A549 (cell line): ENCODE results near the gene DDI1. TPM values are rescaled to one million over a fixed set of nuclear protein-coding genes. Genes with fewer than 3 reads are reported as not detected.

ENCODE experiments used
- ATAC-seq, 2 experiments: fragments of 200-7000 bp in 1 of 2; fragments of >200 bp in 1 of 2; cut with Nextera tagmentation in 1 of 2; cut with Tn5 transposase in 1 of 2; 3 replicates each; pipeline versions ENCODE4 v1.8.0 to v1.9.1; 2018 to 2020; ENCODE audit warnings: mild to moderate bottlenecking in 1 of 2, moderate library complexity in 1 of 2
- CTCF ChIA-PET: fragments of 300-600 bp; sonication (Branson Sonifier 250); formaldehyde crosslinking; extraction: SDS; loops from one replicate; lab custom pipeline; 2021; ENCODE audit warnings: antibody characterized with exemption, inconsistent platforms; lab: Yijun Ruan, JAX
- POLR2A ChIA-PET: fragments of 350-600 bp; formaldehyde crosslinking; extraction: SDS; loops from one replicate; lab custom pipeline; 2021; ENCODE audit warnings: antibody characterized with exemption, inconsistent platforms; lab: Yijun Ruan, JAX
- DNase-seq, 2 experiments: peaks; one replicate each; pipeline versions ENCODE4 v3.0.0 to v3.0.0-alpha.2; 2011 to 2016; ENCODE audit warnings: low read depth in 1 of 2, low spot score in 1 of 2
- FAIRE-seq: peaks from 2 replicates; lab custom pipeline; 2011; peaks lifted over from hg19 to GRCh38; lab: Jason Lieb, UNC
- H3K27ac ChIP-seq, 2 experiments: fragments of >200 bp; sonication (Bioruptor Twin); formaldehyde crosslinking; 3 replicates each; pipeline ENCODE4 v1.5.1; 2016 to 2017
- H3K4me1 ChIP-seq: fragments of >200 bp; sonication (Bioruptor Twin); formaldehyde crosslinking; 3 replicates; pipeline ENCODE4 v1.6.1; 2016
- H3K4me2 ChIP-seq: fragments of >200 bp; sonication (Bioruptor Twin); formaldehyde crosslinking; 3 replicates; pipeline ENCODE4 v1.6.1; 2016
- H3K4me3 ChIP-seq: fragments of >200 bp; sonication (Bioruptor Twin); formaldehyde crosslinking; 3 replicates; pipeline ENCODE4 v1.5.1; 2016
- H3K9me3 ChIP-seq: fragments of >200 bp; sonication (Bioruptor Twin); formaldehyde crosslinking; 3 replicates; pipeline ENCODE4 v1.6.1; 2016
- BHLHE40 ChIP-seq: IDR thresholded peaks from 2 replicates; pipeline ENCODE4 v1.6.1; 2012; ENCODE audit warnings: low read depth, low read length, inconsistent platforms
- CBX8 ChIP-seq: fragments of 200-600 bp; sonication (generic); IDR thresholded peaks from 2 replicates; pipeline ENCODE4 v1.6.1; 2016
- CEBPB ChIP-seq, 2 experiments: fragments of >200 bp in 1 of 2; sonication (Bioruptor Twin) in 1 of 2; formaldehyde crosslinking in 1 of 2; IDR thresholded peaks; 2 replicates each; pipeline ENCODE4 v1.6.1; 2012 to 2016
- CTCF ChIP-seq: fragments of >200 bp; sonication (Bioruptor Twin); formaldehyde crosslinking; IDR thresholded peaks from 3 replicates; pipeline ENCODE4 v1.5.1; 2016
- EHMT2 ChIP-seq: fragments of 200-600 bp; sonication (generic); IDR thresholded peaks from 2 replicates; pipeline ENCODE4 v1.6.1; 2016; ENCODE audit warnings: antibody characterized with exemption, low read depth, mild to moderate bottlenecking, moderate library complexity
- ELK1 ChIP-seq: fragments of 150-350 bp; IDR thresholded peaks from 2 replicates; pipeline ENCODE4 v1.6.1; 2014; ENCODE audit warnings: low read depth, mild to moderate bottlenecking, low read length
- ESRRA ChIP-seq: fragments of 150-350 bp; IDR thresholded peaks from 2 replicates; pipeline ENCODE4 v1.6.1; 2014; ENCODE audit warnings: mild to moderate bottlenecking, low read length, borderline replicate concordance
- GATA3 ChIP-seq: IDR thresholded peaks from 2 replicates; pipeline ENCODE4 v1.6.1; 2012; ENCODE audit warnings: borderline replicate concordance
- HDAC2 ChIP-seq: fragments of 200-600 bp; sonication (generic); IDR thresholded peaks from 2 replicates; pipeline ENCODE4 v1.6.1; 2016
- HOXA7 ChIP-seq: fragments of 250-450 bp; sonication (Bioruptor Pico); IDR thresholded peaks from 2 replicates; pipeline ENCODE4 v1.5.0; 2020; ENCODE audit warnings: mild to moderate bottlenecking, moderate library complexity
- HOXB13 ChIP-seq: fragments of 250-450 bp; sonication (Bioruptor Pico); IDR thresholded peaks from 2 replicates; pipeline ENCODE4 v1.5.0; 2020; ENCODE audit warnings: low read depth, mild to moderate bottlenecking, moderate library complexity
- HOXB5 ChIP-seq: fragments of 250-450 bp; sonication (Bioruptor Pico); IDR thresholded peaks from 2 replicates; pipeline ENCODE4 v1.5.0; 2020; ENCODE audit warnings: mild to moderate bottlenecking, moderate library complexity
- KDM1A ChIP-seq: fragments of 200-600 bp; sonication (generic); IDR thresholded peaks from 2 replicates; pipeline ENCODE4 v1.6.1; 2016; ENCODE audit warnings: low read depth, mild to moderate bottlenecking
- MYC ChIP-seq: IDR thresholded peaks from 2 replicates; pipeline ENCODE4 v1.6.1; 2012; ENCODE audit warnings: mild to moderate bottlenecking, inconsistent platforms, low read length, improper control_type of control experiment, borderline replicate concordance
- POLR2A ChIP-seq: IDR thresholded peaks from 2 replicates; pipeline ENCODE4 v1.6.1; 2012; ENCODE audit warnings: mild to moderate bottlenecking, low read length
- RARB ChIP-seq: fragments of 250-450 bp; sonication (Bioruptor Pico); IDR thresholded peaks from 2 replicates; pipeline ENCODE4 v1.8.0; 2021; ENCODE audit warnings: mild to moderate bottlenecking, moderate library complexity
- SREBF2 ChIP-seq: fragments of 450-650 bp; IDR thresholded peaks from 2 replicates; pipeline ENCODE4 v1.6.1; 2014; ENCODE audit warnings: mild to moderate bottlenecking, moderate library complexity
- TFCP2L1 ChIP-seq: fragments of 250-450 bp; sonication (Bioruptor Pico); IDR thresholded peaks from 2 replicates; pipeline ENCODE4 v1.5.0; 2021; ENCODE audit warnings: mild to moderate bottlenecking
- ZC3H11A ChIP-seq: fragments of 450-650 bp; IDR thresholded peaks from 2 replicates; pipeline ENCODE4 v1.6.1; 2014; ENCODE audit warnings: antibody characterized with exemption, mild to moderate bottlenecking
- WGBS: methylation state at CpG from one replicate; pipeline ENCODE4 v1.1.6; 2017; ENCODE audit errors: missing lambda C conversion rate; 5-methylcytosine and 5-hydroxymethylcytosine counted together
- polyA plus RNA-seq, 4 experiments: library from polyadenylated mRNA; depleted of rRNA in 3 of 4; stranded (reverse); fragments of >200 nt; fragmentation: RNase III in 1 of 4; extraction: RNeasy Plus Mini Kit Qiagen cat#74134 plus additional on column Dnase treatment in 1 of 4; gene quantifications; 2 replicates in 3 of 4; 3 replicates in 1 of 4; pipeline ENCODE4 v1.2.3, GENCODE V29; 2011 to 2017
- TF ChIP-seq, protein P1 (sequence below): IDR thresholded peaks from 2 replicates; pipeline ENCODE4 v1.6.1; 2012; ENCODE audit warnings: low read depth, borderline replicate concordance
- TF ChIP-seq, protein P2 (sequence below): fragments of 250-450 bp; sonication (Bioruptor Pico); IDR thresholded peaks from 2 replicates; pipeline ENCODE4 v1.5.0; 2021; ENCODE audit warnings: mild to moderate bottlenecking, moderate library complexity, borderline replicate concordance
- TF ChIP-seq, protein P3 (sequence below): fragments of >200 bp; sonication (Bioruptor Twin); formaldehyde crosslinking; IDR thresholded peaks from 3 replicates; pipeline ENCODE4 v1.6.1; 2016
- TF ChIP-seq, protein P4 (sequence below): fragments of >200 bp; sonication (Bioruptor Twin); formaldehyde crosslinking; IDR thresholded peaks from 2 replicates; pipeline ENCODE4 v1.6.1; 2016

The DDI1 gene
- polyA plus RNA-seq, 2 of the 4 experiments (the other 2 are of a cell fraction), result not detected

GRCh38 chr11:103994094-103994493 lies 42.3 kb upstream of the DDI1 start:
- FAIRE-seq (no peak), DNase-seq (no peak), ATAC-seq (no peak)
- ChIA-PET CTCF (no interaction called here), POLR2A (no interaction called here)
- H3K4me3 ChIP-seq, result no peak overlapping the region
- 95% methylated on average over 1 of the region's 1 CpG for WGBS
- no peaks in the 10 kb centered on the region for H3K4me1 ChIP-seq
- no peak overlapping the region for H3K27ac ChIP-seq
- no peaks in the 10 kb centered on the region for H3K9me3 ChIP-seq
- TF ChIP-seq GATA3 (no peak), EHMT2 (no peak), BHLHE40 (no peak), ESRRA (no peak)
- TF ChIP-seq, protein P1, sequence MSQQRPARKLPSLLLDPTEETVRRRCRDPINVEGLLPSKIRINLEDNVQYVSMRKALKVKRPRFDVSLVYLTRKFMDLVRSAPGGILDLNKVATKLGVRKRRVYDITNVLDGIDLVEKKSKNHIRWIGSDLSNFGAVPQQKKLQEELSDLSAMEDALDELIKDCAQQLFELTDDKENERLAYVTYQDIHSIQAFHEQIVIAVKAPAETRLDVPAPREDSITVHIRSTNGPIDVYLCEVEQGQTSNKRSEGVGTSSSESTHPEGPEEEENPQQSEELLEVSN, result no peak
- H3K4me2 ChIP-seq, result no peak overlapping the region

DNA sequence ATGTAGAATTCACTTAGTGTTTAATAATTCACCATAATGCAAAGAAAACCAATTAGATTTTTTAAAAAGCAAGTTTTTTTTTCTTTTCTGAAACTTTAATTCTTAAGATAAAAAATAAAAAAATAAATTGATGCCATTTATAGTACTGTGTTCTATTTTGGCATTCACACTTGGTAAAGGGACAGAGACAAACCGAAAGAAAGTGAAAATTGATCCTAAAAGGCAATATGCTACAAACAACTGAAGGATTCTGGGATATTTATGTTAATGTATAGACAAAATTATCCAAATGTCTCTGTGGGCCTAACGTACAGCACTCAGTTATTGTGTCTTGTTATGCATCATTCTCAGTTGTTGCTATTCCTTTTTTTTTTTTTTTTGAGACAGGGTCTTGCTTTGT lies 41.9 kb upstream of the DDI1 start:
- ATAC-seq (no peak), DNase-seq (no peak), FAIRE-seq (no peak)
- no peaks in the 10 kb centered on the region for H3K4me1 ChIP-seq
- H3K27ac ChIP-seq, result no peak overlapping the region
- H3K4me2 ChIP-seq, result no peak overlapping the region
- 92% methylated on average over 2 of the region's 2 CpGs for WGBS
- ChIA-PET CTCF (no interaction called here), POLR2A (no interaction called here)
- no peak overlapping the region for H3K4me3 ChIP-seq
- H3K9me3 ChIP-seq, result no peaks in the 10 kb centered on the region
- no peak for TF ChIP-seq CTCF
- no peak for TF ChIP-seq SREBF2
- no peak for TF ChIP-seq HDAC2
- no peak for TF ChIP-seq HOXB5 (CRISPR knock-in tag)
- no peak for TF ChIP-seq CEBPB (IDR thresholded peaks at IDR 0.05)
- no peak for TF ChIP-seq TFCP2L1 (CRISPR knock-in tag)
- no peak for TF ChIP-seq KDM1A
- no peak for TF ChIP-seq RARB (CRISPR knock-in tag)
- TF ChIP-seq, protein P2, sequence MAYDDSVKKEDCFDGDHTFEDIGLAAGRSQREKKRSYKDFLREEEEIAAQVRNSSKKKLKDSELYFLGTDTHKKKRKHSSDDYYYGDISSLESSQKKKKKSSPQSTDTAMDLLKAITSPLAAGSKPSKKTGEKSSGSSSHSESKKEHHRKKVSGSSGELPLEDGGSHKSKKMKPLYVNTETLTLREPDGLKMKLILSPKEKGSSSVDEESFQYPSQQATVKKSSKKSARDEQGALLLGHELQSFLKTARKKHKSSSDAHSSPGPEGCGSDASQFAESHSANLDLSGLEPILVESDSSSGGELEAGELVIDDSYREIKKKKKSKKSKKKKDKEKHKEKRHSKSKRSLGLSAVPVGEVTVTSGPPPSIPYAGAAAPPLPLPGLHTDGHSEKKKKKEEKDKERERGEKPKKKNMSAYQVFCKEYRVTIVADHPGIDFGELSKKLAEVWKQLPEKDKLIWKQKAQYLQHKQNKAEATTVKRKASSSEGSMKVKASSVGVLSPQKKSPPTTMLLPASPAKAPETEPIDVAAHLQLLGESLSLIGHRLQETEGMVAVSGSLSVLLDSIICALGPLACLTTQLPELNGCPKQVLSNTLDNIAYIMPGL (CRISPR knock-in tag), result no peak
- TF ChIP-seq, protein P3, sequence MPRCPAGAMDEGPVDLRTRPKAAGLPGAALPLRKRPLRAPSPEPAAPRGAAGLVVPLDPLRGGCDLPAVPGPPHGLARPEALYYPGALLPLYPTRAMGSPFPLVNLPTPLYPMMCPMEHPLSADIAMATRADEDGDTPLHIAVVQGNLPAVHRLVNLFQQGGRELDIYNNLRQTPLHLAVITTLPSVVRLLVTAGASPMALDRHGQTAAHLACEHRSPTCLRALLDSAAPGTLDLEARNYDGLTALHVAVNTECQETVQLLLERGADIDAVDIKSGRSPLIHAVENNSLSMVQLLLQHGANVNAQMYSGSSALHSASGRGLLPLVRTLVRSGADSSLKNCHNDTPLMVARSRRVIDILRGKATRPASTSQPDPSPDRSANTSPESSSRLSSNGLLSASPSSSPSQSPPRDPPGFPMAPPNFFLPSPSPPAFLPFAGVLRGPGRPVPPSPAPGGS, result no peak
- TF ChIP-seq EHMT2, result no peak

GRCh38 chr11:103995896-103996295 lies 40.5 kb upstream of the DDI1 start:
- Histone ChIP-seq H3K27ac (no peak overlapping the region), H3K9me3 (no peaks in the 10 kb centered on the region), H3K4me3 (no peak overlapping the region), H3K4me1 (no peaks in the 10 kb centered on the region), H3K4me2 (no peak overlapping the region)
- ATAC-seq (no peak), DNase-seq (no peak), FAIRE-seq (no peak)
- POLR2A ChIA-PET, result no interaction called here
- CTCF ChIA-PET, result no interaction called here
- TF ChIP-seq CBX8, result no peak
- no peak for TF ChIP-seq POLR2A
- TF ChIP-seq HOXA7, result no peak
- TF ChIP-seq, protein P1, result no peak
- no peak for TF ChIP-seq HOXB13
- TF ChIP-seq, protein P4, sequence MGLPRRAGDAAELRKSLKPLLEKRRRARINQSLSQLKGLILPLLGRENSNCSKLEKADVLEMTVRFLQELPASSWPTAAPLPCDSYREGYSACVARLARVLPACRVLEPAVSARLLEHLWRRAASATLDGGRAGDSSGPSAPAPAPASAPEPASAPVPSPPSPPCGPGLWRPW, result no peak
- TF ChIP-seq KDM1A, result no peak
- no peak for TF ChIP-seq ELK1
- no peak for TF ChIP-seq TFCP2L1 (CRISPR knock-in tag)
- TF ChIP-seq ZC3H11A, result no peak
- no peak for TF ChIP-seq RARB (CRISPR knock-in tag)
- TF ChIP-seq, protein P3, result no peak
- no peak for TF ChIP-seq MYC
- 93% methylated on average over 4 of the region's 4 CpGs for WGBS
